ENCODE data around the gene RPF1.
A peak's percentile ranks its signal among the peaks of the same experiment; 100 is the strongest.

The RPF1 gene

DNA sequence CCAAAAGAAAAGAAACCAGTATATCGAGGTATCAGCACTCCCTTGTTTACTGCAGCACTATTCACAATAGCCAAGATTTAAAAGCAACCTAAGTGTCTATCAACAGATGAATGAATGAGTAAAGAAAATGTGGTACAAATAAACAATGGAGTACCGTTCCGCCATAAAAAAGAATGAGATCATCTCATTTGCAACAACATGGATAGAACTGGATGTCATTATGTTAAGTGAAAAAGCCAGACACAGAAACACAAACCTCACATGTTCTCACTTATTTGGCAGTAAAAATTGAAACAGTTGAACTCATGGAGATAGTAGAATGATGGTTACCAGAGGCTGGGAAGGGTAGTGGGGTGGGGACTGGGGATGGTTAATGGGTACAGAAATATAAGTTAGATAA lies 31.6 kb downstream of the RPF1 start:
- no peak overlapping the region for H3K4me3 ChIP-seq (ENCODE audit: low read depth, low read length)
- TF ChIP-seq, protein P1, sequence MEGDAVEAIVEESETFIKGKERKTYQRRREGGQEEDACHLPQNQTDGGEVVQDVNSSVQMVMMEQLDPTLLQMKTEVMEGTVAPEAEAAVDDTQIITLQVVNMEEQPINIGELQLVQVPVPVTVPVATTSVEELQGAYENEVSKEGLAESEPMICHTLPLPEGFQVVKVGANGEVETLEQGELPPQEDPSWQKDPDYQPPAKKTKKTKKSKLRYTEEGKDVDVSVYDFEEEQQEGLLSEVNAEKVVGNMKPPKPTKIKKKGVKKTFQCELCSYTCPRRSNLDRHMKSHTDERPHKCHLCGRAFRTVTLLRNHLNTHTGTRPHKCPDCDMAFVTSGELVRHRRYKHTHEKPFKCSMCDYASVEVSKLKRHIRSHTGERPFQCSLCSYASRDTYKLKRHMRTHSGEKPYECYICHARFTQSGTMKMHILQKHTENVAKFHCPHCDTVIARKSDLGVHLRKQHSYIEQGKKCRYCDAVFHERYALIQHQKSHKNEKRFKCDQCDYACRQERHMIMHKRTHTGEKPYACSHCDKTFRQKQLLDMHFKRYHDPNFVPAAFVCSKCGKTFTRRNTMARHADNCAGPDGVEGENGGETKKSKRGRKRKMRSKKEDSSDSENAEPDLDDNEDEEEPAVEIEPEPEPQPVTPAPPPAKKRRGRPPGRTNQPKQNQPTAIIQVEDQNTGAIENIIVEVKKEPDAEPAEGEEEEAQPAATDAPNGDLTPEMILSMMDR (IDR thresholded peaks at IDR 0.05; ENCODE audit: insufficient read depth, low read depth, low read length, missing control alignments) = no peak
- DNase-seq (ENCODE audit: low read depth) = no peak

DNA sequence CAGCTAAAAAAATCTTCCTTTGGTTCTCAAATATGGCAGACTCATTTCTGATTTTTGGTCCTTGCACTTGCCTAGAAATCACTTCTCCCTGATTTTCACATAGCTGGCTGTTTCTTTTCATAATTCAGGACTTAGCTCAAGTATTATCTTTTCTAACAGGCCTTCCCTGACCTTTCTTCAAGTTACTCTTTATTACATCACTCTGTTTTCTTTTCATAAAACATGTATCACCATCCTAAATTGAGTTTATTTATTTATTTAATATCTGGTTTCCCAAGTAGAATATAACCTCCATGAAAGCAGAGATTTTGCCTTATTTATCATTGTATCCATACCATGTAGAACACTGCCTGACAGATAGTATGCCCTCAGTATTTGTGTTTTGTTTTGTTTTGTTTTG lies 45.5 kb downstream of the RPF1 start:
- no peak overlapping the region for H3K4me3 ChIP-seq (ENCODE audit: low read depth, low read length)
- DNase-seq (ENCODE audit: low read depth) = no peak
- TF ChIP-seq, protein P1 (IDR thresholded peaks at IDR 0.05; ENCODE audit: insufficient read depth, low read depth, low read length, missing control alignments) = no peak

DNA sequence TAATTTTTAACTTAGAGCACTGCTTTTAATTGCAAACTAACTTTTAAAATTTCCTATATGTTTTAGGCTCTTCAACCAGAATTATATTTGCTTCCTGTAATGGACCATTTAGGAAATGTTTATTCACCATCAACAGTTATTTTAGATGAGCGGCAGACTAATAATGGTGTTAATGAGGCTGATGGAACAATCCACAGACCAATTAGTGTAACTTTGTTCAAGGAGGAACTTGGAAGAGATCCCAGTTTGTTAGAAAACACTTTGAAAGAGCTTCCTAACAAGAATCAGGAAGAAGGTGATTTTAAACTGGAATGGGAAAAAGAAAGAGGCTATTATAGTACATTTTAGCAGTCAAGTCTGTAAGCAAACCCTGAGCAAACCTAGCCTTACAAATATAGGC lies 46.7 kb downstream of the RPF1 start:
- DNase-seq (ENCODE audit: low read depth) = no peak
- H3K4me3 ChIP-seq (ENCODE audit: low read depth, low read length) = no peak overlapping the region
- TF ChIP-seq, protein P1 (IDR thresholded peaks at IDR 0.05; ENCODE audit: insufficient read depth, low read depth, low read length, missing control alignments) = no peak

DNA sequence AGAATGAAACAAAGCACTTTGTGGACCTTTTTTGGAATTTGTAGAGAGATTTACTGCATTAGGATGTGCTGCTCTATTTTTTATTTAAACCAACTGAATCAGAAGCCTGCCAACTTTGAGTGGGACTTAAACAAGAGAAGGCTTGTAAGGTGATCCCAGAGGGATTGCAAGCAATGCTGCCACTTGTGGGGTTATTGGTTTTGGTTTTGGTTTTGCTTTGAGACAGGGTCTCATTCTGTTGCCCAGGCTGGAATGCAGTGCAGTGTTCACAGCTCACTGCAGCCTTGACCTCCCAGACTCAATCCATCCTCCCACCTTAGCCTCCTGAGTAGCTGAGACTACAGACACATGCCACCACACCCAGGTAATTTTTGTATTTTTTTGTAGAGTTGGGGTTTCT lies 59.5 kb downstream of the RPF1 start:
- peak; percentile 14 for DNase-seq (ENCODE audit: low read depth)
- TF ChIP-seq, protein P1 (IDR thresholded peaks at IDR 0.05; ENCODE audit: insufficient read depth, low read depth, low read length, missing control alignments) = no peak
- H3K4me3 ChIP-seq (ENCODE audit: low read depth, low read length) = no peak overlapping the region

DNA sequence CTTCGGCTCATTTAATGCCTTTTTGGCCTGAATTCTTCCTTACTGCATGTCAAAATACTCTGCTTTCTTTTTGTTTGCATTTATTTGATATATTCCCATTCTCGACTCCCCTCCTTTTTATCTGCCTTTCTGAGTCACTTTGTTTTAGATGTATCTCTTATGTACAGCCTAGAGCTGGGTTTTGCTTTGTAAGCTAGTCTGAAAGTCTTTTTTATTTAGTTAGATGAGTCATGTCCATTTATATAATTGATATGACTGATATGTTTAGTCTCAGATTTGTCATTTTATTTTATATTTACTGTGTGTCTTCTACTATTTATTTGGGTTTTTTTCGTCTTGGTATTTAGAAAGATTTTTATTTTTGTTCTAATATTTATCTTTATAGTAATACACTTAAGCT lies 60.9 kb downstream of the RPF1 start:
- DNase-seq (ENCODE audit: low read depth) = no peak
- TF ChIP-seq, protein P1 (IDR thresholded peaks at IDR 0.05; ENCODE audit: insufficient read depth, low read depth, low read length, missing control alignments) = no peak
- H3K4me3 ChIP-seq (ENCODE audit: low read depth, low read length) = no peak overlapping the region

DNA sequence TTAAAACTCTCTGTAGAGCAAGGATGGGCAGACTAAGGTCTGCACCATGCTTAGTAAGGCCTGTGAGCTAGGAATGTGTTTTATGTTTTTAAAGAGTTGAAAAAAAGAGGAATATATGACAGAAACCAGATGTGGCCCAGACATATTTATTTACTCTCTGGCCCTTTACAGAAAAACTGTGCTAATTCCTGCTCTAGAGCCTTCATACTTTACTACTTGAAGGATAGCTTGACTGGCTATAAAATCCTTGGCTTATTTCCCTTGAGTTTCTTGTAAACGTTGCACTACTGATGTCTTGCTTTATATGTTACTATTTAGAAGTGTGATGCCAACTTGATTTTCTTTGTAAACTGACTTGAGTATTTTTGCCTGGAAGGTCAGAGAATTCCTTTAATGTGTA lies 61.7 kb downstream of the RPF1 start:
- TF ChIP-seq, protein P1 (IDR thresholded peaks at IDR 0.05; ENCODE audit: insufficient read depth, low read depth, low read length, missing control alignments) = no peak

DNA sequence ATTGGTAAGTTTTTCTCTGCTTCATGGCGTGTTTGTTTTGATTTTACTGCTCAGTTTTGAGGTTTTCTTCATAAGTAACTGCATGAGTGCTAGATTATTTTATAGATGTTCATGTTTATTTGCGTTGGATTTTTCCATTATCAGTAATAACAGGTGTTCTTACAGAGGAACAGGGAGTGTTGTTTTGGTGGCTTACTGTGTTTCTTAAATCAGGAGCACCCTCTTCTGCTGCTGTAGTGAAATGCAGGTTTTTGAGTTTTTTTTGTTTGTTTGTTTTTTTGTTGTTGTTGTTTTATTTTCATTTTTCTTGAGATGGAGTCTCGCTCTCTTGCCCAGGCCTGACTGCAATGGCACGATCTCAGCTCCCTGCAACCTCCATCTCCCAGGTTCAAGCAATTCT lies 62.6 kb downstream of the RPF1 start:
- TF ChIP-seq, protein P1 (IDR thresholded peaks at IDR 0.05; ENCODE audit: insufficient read depth, low read depth, low read length, missing control alignments) = peak; percentile 36
- H3K4me3 ChIP-seq (ENCODE audit: low read depth, low read length) = no peak overlapping the region
- DNase-seq (ENCODE audit: low read depth) = peak; percentile 14

More for the DNA sequence above, 61.7 kb downstream of the RPF1 start:
- no peak overlapping the region for H3K4me3 ChIP-seq (ENCODE audit: low read depth, low read length)
- DNase-seq (ENCODE audit: low read depth) = no peak
